ENCODE measurements around the gene SLC6A15.

DNA sequence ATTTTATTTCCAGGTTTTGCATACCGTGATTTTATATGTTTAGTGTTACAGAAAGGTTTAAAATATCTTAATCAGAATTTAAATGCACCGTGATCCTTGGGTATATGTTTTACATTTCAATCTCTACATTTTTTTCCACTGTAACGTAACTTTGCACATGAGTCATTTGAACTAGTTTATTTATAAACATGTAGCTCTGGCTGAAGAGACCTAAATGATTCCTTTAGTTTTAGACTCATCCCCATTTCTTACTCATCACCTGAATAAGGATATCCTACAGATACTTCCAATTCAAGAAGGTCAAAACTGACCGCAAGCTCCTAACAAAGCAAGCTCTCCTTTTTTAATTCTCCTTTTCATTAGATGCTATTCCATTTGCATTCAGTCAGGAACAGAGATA lies 42.7 kb upstream of the SLC6A15 start:
- TF ChIP-seq, protein P1, sequence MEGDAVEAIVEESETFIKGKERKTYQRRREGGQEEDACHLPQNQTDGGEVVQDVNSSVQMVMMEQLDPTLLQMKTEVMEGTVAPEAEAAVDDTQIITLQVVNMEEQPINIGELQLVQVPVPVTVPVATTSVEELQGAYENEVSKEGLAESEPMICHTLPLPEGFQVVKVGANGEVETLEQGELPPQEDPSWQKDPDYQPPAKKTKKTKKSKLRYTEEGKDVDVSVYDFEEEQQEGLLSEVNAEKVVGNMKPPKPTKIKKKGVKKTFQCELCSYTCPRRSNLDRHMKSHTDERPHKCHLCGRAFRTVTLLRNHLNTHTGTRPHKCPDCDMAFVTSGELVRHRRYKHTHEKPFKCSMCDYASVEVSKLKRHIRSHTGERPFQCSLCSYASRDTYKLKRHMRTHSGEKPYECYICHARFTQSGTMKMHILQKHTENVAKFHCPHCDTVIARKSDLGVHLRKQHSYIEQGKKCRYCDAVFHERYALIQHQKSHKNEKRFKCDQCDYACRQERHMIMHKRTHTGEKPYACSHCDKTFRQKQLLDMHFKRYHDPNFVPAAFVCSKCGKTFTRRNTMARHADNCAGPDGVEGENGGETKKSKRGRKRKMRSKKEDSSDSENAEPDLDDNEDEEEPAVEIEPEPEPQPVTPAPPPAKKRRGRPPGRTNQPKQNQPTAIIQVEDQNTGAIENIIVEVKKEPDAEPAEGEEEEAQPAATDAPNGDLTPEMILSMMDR (IDR thresholded peaks at IDR 0.05) = no peak
- TF ChIP-seq, protein P2, sequence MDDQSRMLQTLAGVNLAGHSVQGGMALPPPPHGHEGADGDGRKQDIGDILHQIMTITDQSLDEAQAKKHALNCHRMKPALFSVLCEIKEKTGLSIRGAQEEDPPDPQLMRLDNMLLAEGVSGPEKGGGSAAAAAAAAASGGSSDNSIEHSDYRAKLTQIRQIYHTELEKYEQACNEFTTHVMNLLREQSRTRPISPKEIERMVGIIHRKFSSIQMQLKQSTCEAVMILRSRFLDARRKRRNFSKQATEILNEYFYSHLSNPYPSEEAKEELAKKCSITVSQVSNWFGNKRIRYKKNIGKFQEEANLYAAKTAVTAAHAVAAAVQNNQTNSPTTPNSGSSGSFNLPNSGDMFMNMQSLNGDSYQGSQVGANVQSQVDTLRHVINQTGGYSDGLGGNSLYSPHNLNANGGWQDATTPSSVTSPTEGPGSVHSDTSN (IDR thresholded peaks at IDR 0.05) = no peak
- TF ChIP-seq EP300 (IDR thresholded peaks at IDR 0.05; ENCODE audit: borderline replicate concordance in 1 of 2, low read depth in 1 of 2, low read length in 1 of 2) (no peak), TEAD4 (IDR thresholded peaks at IDR 0.05; ENCODE audit: borderline replicate concordance, insufficient read depth) (no peak), SMC3 (IDR thresholded peaks at IDR 0.05; ENCODE audit: low read depth, low read length) (no peak), CHD2 (IDR thresholded peaks at IDR 0.05; ENCODE audit: low read length, partially characterized antibody) (no peak), ELF1 (IDR thresholded peaks at IDR 0.05) (no peak)
- TF ChIP-seq, protein P3, sequence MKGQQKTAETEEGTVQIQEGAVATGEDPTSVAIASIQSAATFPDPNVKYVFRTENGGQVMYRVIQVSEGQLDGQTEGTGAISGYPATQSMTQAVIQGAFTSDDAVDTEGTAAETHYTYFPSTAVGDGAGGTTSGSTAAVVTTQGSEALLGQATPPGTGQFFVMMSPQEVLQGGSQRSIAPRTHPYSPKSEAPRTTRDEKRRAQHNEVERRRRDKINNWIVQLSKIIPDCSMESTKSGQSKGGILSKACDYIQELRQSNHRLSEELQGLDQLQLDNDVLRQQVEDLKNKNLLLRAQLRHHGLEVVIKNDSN (IDR thresholded peaks at IDR 0.05; ENCODE audit: borderline replicate concordance, low read depth) = no peak
- TF ChIP-seq, protein P4, sequence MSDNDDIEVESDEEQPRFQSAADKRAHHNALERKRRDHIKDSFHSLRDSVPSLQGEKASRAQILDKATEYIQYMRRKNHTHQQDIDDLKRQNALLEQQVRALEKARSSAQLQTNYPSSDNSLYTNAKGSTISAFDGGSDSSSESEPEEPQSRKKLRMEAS (IDR thresholded peaks at IDR 0.05; ENCODE audit: low read depth) = no peak
- TF ChIP-seq, protein P5, sequence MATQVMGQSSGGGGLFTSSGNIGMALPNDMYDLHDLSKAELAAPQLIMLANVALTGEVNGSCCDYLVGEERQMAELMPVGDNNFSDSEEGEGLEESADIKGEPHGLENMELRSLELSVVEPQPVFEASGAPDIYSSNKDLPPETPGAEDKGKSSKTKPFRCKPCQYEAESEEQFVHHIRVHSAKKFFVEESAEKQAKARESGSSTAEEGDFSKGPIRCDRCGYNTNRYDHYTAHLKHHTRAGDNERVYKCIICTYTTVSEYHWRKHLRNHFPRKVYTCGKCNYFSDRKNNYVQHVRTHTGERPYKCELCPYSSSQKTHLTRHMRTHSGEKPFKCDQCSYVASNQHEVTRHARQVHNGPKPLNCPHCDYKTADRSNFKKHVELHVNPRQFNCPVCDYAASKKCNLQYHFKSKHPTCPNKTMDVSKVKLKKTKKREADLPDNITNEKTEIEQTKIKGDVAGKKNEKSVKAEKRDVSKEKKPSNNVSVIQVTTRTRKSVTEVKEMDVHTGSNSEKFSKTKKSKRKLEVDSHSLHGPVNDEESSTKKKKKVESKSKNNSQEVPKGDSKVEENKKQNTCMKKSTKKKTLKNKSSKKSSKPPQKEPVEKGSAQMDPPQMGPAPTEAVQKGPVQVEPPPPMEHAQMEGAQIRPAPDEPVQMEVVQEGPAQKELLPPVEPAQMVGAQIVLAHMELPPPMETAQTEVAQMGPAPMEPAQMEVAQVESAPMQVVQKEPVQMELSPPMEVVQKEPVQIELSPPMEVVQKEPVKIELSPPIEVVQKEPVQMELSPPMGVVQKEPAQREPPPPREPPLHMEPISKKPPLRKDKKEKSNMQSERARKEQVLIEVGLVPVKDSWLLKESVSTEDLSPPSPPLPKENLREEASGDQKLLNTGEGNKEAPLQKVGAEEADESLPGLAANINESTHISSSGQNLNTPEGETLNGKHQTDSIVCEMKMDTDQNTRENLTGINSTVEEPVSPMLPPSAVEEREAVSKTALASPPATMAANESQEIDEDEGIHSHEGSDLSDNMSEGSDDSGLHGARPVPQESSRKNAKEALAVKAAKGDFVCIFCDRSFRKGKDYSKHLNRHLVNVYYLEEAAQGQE (IDR thresholded peaks at IDR 0.05; ENCODE audit: low read depth, low read length) = no peak
